T-helper 17 cell (primary cell): ENCODE data around the gene PXT1. TPM values are rescaled to one million over a fixed set of nuclear protein-coding genes. Genes with fewer than 3 reads are reported as not detected.
"Not testable (repeated sequence)": the region's sequence is repeated elsewhere in the genome, so short reads cannot be mapped to it uniquely, and the experiment has no call there.

Experiments used
- ATAC-seq: fragments of 150-1000 bp; cut with Tn5 transposase; 2 replicates; pipeline ENCODE4 v1.10.0; 2021; ENCODE audit warnings: mild to moderate bottlenecking, moderate library complexity
- DNase-seq, 3 donors: peaks; one replicate each; pipeline versions ENCODE4 v3.0.0 to v3.0.0-alpha.2; 2020 to 2021
- H3K9me3 ChIP-seq: one replicate; pipeline ENCODE4 v1.7.0; 2013; ENCODE audit warnings: low read length, mild to moderate bottlenecking; ENCODE audit not compliant: control insufficient read depth, poor library complexity, severe bottlenecking
- H3K27ac Mint-ChIP-seq: one replicate; pipeline ENCODE4 v1.8.0; 2022; ENCODE audit warnings: mild to moderate bottlenecking, moderate library complexity, mixed read lengths
- H3K27me3 Mint-ChIP-seq: one replicate; pipeline ENCODE4 v1.8.0; 2022; ENCODE audit warnings: mixed read lengths
- H3K36me3 Mint-ChIP-seq: one replicate; pipeline ENCODE4 v1.8.0; 2022; ENCODE audit warnings: low read depth, mixed read lengths
- H3K4me1 Mint-ChIP-seq: one replicate; pipeline ENCODE4 v1.8.0; 2022; ENCODE audit warnings: mild to moderate bottlenecking, mixed read lengths
- H3K4me3 Mint-ChIP-seq: one replicate; pipeline ENCODE4 v1.8.0; 2022; ENCODE audit warnings: mild to moderate bottlenecking, moderate library complexity, mixed read lengths
- total RNA-seq, 4 donors: library from RNA in 2 of 4; stranded (reverse) in 2 of 4; gene quantifications; one replicate each; pipeline ENCODE4 v1.2.3 and lab custom pipeline; 2022 to 2026

PXT1 gene
- total RNA-seq, 2 donors from 2014 or later, result 0.30 to 0.60 TPM

DNA sequence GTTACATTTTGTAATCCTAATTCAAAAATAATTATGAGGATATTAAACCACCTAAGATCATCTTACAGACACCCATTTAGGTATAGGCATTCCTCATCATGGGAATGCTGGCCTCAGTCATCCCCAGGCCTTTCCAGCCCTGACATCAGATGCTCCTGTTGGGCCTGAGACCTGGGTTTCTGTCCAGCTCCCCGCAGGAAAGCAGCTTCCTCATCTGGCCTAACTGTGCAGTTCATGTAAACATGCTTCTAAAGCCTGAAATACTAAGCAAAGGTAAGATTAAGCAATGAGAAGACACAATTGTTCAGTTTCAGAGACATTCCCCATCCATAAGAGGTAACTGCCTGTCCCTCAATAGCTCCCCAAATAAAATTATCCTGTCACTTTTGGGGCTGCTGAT, 74.2 kb downstream of the PXT1 start:
- peaks cover 7% of the 10 kb centered on the region for H3K4me1 Mint-ChIP-seq
- peaks cover 4% of the 10 kb centered on the region for H3K27me3 Mint-ChIP-seq
- no peak overlapping the region for H3K27ac Mint-ChIP-seq
- peaks cover 7% of the 10 kb centered on the region for H3K36me3 Mint-ChIP-seq
- no peak overlapping the region for H3K4me3 Mint-ChIP-seq
- no peaks in the 10 kb centered on the region for H3K9me3 ChIP-seq
- DNase-seq, result no peak
- ATAC-seq, result no peak

GRCh38 chr6:36367743-36368142, 74.9 kb downstream of the PXT1 start:
- H3K4me1 Mint-ChIP-seq, result peaks cover 7% of the 10 kb centered on the region
- ATAC-seq (no peak), DNase-seq (no peak)
- peaks cover 5% of the 10 kb centered on the region for H3K36me3 Mint-ChIP-seq
- H3K27ac Mint-ChIP-seq, result peak overlapping the region; percentile 71
- H3K4me3 Mint-ChIP-seq, result no peak overlapping the region
- H3K9me3 ChIP-seq, result no peaks in the 10 kb centered on the region
- peaks cover 2% of the 10 kb centered on the region for H3K27me3 Mint-ChIP-seq

GRCh38 chr6:36364669-36365479, 77.8 kb downstream of the PXT1 start:
- Mint-ChIP-seq H3K4me1 (peaks cover 5% of the 10 kb centered on the region), H3K4me3 (no peak overlapping the region), H3K36me3 (no peaks in the 10 kb centered on the region), H3K27me3 (no peaks in the 10 kb centered on the region), H3K27ac (no peak overlapping the region)
- no peaks in the 10 kb centered on the region for H3K9me3 ChIP-seq
- DNase-seq, result no peak
- peak; percentile 49 for ATAC-seq

DNA sequence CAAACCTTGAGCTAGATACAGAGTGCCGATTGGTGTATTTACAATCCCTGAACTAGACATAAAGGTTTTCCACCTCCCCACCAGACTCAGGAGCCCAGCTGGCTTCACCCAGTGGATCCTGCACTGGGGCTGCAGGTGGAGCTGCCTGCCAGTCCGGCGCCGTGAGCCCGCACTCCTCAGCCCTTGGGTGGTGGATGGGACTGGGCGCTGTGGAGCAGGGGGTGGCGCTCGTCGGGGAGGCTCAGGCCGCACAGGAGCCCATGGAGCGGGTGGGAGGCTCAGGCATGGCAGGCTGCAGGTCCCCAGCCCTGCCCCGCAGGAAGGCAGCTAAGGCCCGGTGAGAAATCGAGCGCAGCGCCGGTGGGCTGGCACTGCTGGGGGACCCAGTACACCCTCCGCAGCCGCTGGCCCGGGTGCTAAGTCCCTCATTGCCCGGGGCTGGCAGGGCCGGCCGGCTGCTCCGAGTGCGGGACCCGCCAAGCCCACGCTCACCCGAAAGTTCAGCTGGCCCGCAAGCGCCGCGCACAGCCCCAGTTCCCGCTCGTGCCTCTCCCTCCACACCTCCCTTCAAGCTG, 78.5 kb downstream of the PXT1 start:
- not testable (repeated sequence) for H3K9me3 ChIP-seq, H3K4me3 Mint-ChIP-seq, H3K27me3 Mint-ChIP-seq, ATAC-seq, H3K4me1 Mint-ChIP-seq, DNase-seq, H3K36me3 Mint-ChIP-seq, H3K27ac Mint-ChIP-seq

DNA sequence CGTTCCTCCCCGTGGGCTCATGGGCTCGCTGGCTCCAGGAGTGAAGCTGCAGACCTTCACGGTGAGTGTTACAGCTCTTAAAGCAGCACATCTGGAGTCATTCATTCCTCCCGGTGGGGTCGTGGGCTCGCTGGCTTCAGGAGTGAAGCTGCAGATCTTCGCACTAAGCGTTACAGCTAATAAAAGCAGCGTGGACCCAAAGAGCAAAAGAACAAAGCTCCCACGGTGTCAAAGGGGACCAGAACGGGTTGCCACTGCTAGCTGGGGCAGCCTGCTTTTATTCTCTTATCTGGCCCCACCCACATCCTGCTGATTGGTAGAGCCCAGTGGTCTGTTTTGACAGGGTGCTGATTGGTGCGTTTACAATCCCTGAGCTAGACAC, 79.3 kb downstream of the PXT1 start:
- H3K27ac Mint-ChIP-seq, ATAC-seq, H3K36me3 Mint-ChIP-seq, H3K4me3 Mint-ChIP-seq, H3K9me3 ChIP-seq, DNase-seq, H3K27me3 Mint-ChIP-seq, H3K4me1 Mint-ChIP-seq: not testable (repeated sequence)

GRCh38 chr6:36362551-36363370, 79.9 kb downstream of the PXT1 start:
- Mint-ChIP-seq H3K27ac (no peak overlapping the region), H3K4me1 (peaks cover 5% of the 10 kb centered on the region)

DNA sequence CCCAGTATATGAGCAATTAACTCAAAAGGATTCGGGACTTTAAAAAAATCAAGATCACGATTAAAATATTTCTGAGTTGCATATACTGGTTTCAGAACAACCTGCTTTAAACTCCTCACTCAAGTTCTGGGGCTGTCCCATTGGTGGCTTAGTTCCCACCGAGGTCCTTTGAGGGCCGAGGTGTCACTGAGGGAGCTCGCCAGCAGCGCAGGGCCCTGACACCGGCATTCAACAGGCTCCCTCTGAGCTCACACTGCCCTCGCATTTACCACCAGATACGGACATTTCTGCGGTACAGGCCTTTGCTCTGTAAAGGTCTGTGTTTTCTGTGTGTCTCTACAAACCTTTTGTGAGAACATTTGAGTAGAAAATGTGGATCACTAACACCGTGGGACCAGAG, 81.6 kb downstream of the PXT1 start:
- H3K9me3 ChIP-seq, result no peaks in the 10 kb centered on the region
- ATAC-seq (no peak), DNase-seq (no peak)
- Mint-ChIP-seq H3K4me1 (peaks cover 7% of the 10 kb centered on the region), H3K4me3 (no peak overlapping the region), H3K36me3 (no peaks in the 10 kb centered on the region), H3K27ac (no peak overlapping the region), H3K27me3 (peaks cover 17% of the 10 kb centered on the region)

More at GRCh38 chr6:36362551-36363370, 79.9 kb downstream of the PXT1 start:
- H3K36me3 Mint-ChIP-seq, result no peaks in the 10 kb centered on the region
- H3K27me3 Mint-ChIP-seq, result peaks cover 4% of the 10 kb centered on the region
- H3K9me3 ChIP-seq, result no peaks in the 10 kb centered on the region
- H3K4me3 Mint-ChIP-seq, result no peak overlapping the region
- ATAC-seq (no peak), DNase-seq (no peak)

DNA sequence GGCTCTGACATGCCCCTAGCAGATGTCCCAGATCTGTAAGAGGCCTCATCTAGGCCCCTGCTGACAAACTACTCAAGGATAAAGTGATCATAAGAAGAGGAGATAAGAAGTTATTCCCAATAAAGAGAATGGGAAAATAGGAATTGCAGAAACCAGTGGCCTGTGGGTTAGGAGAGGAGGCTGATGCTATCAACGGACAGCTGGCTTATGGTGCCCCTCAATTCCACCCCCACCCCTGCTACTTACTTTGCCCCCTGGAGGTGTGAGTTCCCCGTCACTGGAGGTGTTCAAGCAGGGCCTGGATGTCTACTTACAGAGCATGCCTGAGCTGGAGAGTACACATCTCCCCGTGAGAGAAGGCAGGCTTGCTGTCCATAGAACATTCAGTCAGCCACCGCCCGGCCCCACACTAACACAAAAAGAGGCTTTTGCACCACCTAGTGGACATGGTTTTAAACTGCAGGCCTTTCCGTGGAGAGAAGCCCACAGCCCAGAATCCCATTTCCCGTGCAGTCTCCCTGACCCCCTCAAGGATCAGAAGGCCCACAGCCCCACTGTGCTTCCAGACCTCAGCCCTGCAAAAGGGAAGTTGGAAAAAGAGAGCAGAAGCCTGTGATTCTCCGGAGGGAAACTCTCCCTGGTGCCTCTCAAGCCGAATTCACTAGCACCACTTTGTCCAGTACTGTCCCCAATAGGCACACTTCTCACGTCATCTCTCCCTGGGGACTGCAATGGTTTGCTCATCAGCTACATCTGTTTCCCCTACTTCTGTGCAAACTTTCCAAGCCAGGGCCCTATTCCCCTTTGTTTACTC, 82.2 kb downstream of the PXT1 start:
- H3K4me3 Mint-ChIP-seq, result no peak overlapping the region
- H3K36me3 Mint-ChIP-seq, result no peaks in the 10 kb centered on the region
- DNase-seq (peak; percentile 30 to 60 (median 45)), ATAC-seq (peak; percentile 88)
- peaks cover 17% of the 10 kb centered on the region for H3K27me3 Mint-ChIP-seq
- peaks cover 7% of the 10 kb centered on the region for H3K4me1 Mint-ChIP-seq
- H3K9me3 ChIP-seq, result no peaks in the 10 kb centered on the region
- H3K27ac Mint-ChIP-seq, result no peak overlapping the region

- DNase-seq, result no peak
- Mint-ChIP-seq H3K4me3 (no peak overlapping the region), H3K36me3 (no peaks in the 10 kb centered on the region), H3K27ac (no peak overlapping the region), H3K4me1 (peaks cover 7% of the 10 kb centered on the region), H3K27me3 (peaks cover 17% of the 10 kb centered on the region)
- no peak for ATAC-seq
- no peaks in the 10 kb centered on the region for H3K9me3 ChIP-seq
These were observed 84.3 kb downstream of the PXT1 start for GRCh38 chr6:36358226-36358915.

DNA sequence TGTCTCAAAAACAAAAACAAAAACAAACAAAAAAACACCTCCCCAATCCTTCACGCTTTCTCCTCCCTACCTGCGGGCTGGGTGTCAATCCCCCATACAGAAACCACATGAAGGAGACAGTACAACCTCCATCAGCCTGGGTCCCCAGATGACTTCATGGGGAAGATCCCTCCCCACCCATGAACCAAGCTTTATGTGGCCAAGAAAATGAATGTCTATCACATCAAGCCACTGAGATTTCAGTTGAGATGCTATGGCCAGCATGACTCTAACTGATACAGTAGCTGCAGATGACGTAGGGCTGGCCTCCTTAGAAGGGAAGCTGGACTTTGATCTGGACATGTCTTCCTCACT, 84.8 kb downstream of the PXT1 start:
- Mint-ChIP-seq H3K27me3 (peaks cover 17% of the 10 kb centered on the region), H3K27ac (no peak overlapping the region), H3K4me1 (peaks cover 7% of the 10 kb centered on the region), H3K4me3 (no peak overlapping the region), H3K36me3 (no peaks in the 10 kb centered on the region)
- DNase-seq, result no peak
- no peaks in the 10 kb centered on the region for H3K9me3 ChIP-seq
- peak; percentile 68 for ATAC-seq

DNA sequence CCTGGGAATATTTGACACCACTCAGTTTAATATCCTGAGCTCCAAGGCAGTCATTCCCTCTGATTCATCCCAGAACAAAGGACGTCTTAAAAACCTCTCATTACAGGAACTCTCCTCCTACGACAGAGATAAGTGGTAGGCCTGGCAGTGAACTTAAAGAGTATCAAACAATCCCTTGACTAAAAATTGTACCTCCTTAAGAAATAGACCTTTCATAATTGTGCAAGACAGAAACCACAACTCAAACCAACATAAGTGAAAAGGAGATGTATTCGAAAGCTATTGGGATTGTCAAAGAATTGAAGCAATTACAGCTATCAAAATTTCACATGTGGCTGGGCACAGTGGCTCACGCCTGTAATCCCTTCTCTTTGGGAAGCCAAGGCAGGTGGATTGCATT, 86.8 kb downstream of the PXT1 start:
- peaks cover 5% of the 10 kb centered on the region for H3K4me1 Mint-ChIP-seq
- no peaks in the 10 kb centered on the region for H3K36me3 Mint-ChIP-seq
- H3K9me3 ChIP-seq, result no peaks in the 10 kb centered on the region
- ATAC-seq, result no peak
- H3K4me3 Mint-ChIP-seq, result no peak overlapping the region
- no peak for DNase-seq
- H3K27me3 Mint-ChIP-seq, result peaks cover 17% of the 10 kb centered on the region
- no peak overlapping the region for H3K27ac Mint-ChIP-seq

DNA sequence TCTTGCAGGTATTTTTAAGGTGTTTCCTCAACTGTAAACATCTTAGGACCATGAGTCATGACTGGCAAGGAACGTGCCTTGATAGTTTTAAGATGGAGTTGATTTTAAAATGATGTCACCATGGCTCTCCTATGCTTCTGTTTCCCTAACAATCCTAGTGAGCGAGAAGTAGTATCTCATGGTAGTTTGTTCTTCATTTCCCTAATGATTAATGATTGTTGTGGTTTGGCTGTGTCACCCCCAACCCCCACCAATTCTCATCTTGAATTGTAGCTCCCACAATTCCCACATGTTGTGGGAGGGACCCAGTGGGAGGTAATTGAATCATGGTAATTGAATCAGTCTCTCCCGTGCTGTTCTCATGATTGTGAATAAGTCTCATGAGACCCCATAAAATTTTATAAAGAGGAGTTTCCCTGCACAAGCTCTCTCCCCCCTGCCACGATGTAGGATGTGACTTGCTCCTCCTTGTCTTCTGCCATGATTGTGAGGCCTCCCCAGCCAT, 89.2 kb downstream of the PXT1 start:
- ATAC-seq, result no peak
- no peak overlapping the region for H3K4me3 Mint-ChIP-seq
- no peak for DNase-seq
- peaks cover 4% of the 10 kb centered on the region for H3K4me1 Mint-ChIP-seq
- H3K36me3 Mint-ChIP-seq, result no peaks in the 10 kb centered on the region
- no peaks in the 10 kb centered on the region for H3K9me3 ChIP-seq
- no peak overlapping the region for H3K27ac Mint-ChIP-seq
- H3K27me3 Mint-ChIP-seq, result peaks cover 23% of the 10 kb centered on the region
